ENCODE measurements around the gene TST.

GRCh38 chr22:37068859-37069258 is 49.6 kb upstream of the TST start:
- TF ChIP-seq EZH2 (IDR thresholded peaks at IDR 0.05; ENCODE audit: low read depth) (no peak), CTCF (conservative IDR thresholded peaks at IDR 0.05) (no peak)

All from PC-9 (cell line).